ENCODE results near the gene PLCB1.

The PLCB1 gene

DNA sequence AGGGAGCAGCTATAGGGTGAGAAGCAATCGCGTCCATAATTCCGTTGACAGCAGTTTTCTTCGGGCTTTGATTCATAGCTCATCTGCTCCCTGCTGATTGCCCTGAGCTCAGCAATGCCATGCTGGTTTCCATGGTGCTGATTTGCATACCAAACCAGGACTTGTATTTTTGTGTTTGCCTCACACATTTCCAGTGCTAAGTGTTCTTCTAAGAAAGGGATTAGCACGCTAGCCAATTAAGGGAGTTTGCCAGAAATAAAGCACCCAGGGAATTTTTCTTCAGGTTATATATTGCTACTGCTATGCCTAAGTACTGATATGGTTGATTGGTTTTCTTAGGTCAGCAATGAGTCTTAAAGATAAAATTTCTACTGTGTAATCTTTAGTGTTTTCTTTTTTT lies 177.6 kb downstream of the PLCB1 start:
- Histone ChIP-seq H3K4me3 (replicated peaks; ENCODE audit: low read depth, low read length) (no peak overlapping the region), H3K27me3 (replicated peaks; ENCODE audit: control insufficient read depth, insufficient read depth, low read length) (no peaks in the 10 kb centered on the region; the same call in 1 of the 2 replicates), H3K36me3 (ENCODE audit: control insufficient read depth, insufficient read depth, low read length) (no peaks in the 10 kb centered on the region)
- TF ChIP-seq CTCF (IDR thresholded peaks at IDR 0.05; ENCODE audit: insufficient read depth, low read length, poor library complexity, severe bottlenecking): no peak
- DNase-seq (ENCODE audit: extremely low read depth, insufficient read length): no peak

- no peaks in the 10 kb centered on the region for H3K36me3 ChIP-seq (ENCODE audit: control insufficient read depth, insufficient read depth, low read length)
- no peak for DNase-seq (ENCODE audit: extremely low read depth, insufficient read length)
- no peak overlapping the region for H3K4me3 ChIP-seq (replicated peaks; ENCODE audit: low read depth, low read length)
- no peak for TF ChIP-seq CTCF (IDR thresholded peaks at IDR 0.05; ENCODE audit: insufficient read depth, low read length, poor library complexity, severe bottlenecking)
- no peaks in the 10 kb centered on the region; the same call in 1 of the 2 replicates for H3K27me3 ChIP-seq (replicated peaks; ENCODE audit: control insufficient read depth, insufficient read depth, low read length)
Measured at GRCh38 chr20:8310618-8311017, 178.6 kb downstream of the PLCB1 start.

DNA sequence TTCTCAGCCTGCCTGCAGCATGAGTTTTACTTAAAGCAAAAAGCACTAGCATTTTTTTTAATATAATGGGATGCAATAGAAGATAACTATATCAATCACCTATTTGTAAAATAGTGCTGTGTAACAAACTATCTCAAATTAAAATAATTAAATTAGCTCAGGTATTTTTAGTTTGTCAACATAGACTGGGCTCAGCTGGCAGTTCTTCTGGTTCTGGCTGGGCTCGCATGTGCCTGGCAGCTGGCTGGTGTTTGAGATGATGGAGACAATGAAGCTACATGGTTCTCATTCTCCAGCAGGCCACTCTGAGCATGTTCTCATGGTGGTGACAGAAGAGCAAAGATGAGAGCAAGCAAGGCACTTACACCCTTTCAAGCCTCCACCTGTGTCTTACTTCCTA lies 181.0 kb downstream of the PLCB1 start:
- Histone ChIP-seq H3K36me3 (ENCODE audit: control insufficient read depth, insufficient read depth, low read length) (no peaks in the 10 kb centered on the region), H3K27me3 (replicated peaks; ENCODE audit: control insufficient read depth, insufficient read depth, low read length) (no peaks in the 10 kb centered on the region; the same call in 1 of the 2 replicates), H3K4me3 (replicated peaks; ENCODE audit: low read depth, low read length) (no peak overlapping the region)
- DNase-seq (ENCODE audit: extremely low read depth, insufficient read length): no peak
- no peak for TF ChIP-seq CTCF (IDR thresholded peaks at IDR 0.05; ENCODE audit: insufficient read depth, low read length, poor library complexity, severe bottlenecking)

DNA sequence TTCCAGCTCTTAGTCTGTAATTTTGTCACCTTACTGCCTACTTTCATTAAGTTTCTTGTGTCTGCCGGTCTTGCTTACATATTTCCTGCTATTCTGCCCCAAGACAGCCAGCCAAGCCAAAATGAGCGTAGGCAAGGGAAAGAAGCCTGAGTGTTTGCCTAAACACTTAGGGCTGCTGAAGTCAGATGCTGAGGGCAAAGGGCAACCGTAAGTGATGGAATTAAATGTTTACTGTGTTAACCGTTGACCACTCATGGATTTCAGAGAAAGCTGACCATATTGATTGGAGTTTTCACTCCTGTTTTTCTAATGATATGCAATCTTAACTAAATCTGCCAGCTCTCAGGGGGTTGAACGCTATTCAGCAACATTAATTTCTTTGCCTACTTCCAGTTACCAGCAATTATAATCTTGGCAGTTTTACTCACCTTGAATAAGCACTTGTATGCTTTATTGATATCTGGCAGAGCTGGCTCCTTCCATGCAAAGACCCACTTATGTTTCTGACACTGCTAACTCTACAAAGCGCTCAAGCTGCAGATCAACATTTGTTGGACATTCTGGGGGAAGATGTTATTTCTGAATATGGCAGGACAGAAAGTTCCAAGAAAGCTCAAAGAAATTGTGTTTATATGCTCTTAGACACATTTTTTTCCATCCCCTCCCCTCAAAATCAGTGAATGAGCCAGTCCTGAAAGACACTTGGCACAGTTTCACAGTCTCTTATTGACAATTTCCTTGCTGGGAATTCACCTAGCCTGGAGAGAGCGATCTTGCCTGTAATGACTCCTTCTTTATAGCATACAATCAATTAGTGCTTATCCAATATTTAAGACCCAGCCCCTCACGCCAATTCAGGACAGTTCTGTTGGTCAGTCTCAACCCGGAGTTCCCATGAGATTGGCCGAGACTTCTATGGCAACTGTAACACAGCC lies 183.8 kb downstream of the PLCB1 start:
- H3K36me3 ChIP-seq (ENCODE audit: control insufficient read depth, insufficient read depth, low read length): no peaks in the 10 kb centered on the region
- DNase-seq (ENCODE audit: extremely low read depth, insufficient read length): no peak
- no peak for TF ChIP-seq CTCF (IDR thresholded peaks at IDR 0.05; ENCODE audit: insufficient read depth, low read length, poor library complexity, severe bottlenecking)
- no peak overlapping the region for H3K4me3 ChIP-seq (replicated peaks; ENCODE audit: low read depth, low read length)
- H3K27me3 ChIP-seq (replicated peaks; ENCODE audit: control insufficient read depth, insufficient read depth, low read length): no peaks in the 10 kb centered on the region; the same call in 1 of the 2 replicates

DNA sequence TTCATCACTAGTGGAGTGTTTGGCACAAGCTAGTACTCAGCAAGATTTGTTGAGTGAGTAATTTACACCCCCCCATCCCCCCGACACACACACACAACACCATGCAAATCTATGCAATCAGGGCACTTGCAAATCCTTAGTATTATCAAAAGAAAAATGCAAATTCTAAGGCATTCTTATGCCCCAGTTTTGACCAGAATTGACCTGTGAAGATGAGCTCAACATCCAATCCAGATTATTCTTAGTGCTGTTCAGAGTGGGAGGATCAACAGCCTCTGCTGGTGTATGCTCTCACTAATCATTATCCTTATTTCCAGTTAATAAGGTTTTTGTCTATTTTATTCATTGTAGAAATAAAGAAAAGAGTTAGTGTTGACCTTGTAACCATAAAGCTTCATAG lies 185.4 kb downstream of the PLCB1 start:
- Histone ChIP-seq H3K36me3 (ENCODE audit: control insufficient read depth, insufficient read depth, low read length) (no peaks in the 10 kb centered on the region), H3K4me3 (replicated peaks; ENCODE audit: low read depth, low read length) (no peak overlapping the region), H3K27me3 (replicated peaks; ENCODE audit: control insufficient read depth, insufficient read depth, low read length) (no peaks in the 10 kb centered on the region; the same call in 1 of the 2 replicates)
- DNase-seq (ENCODE audit: extremely low read depth, insufficient read length): no peak
- no peak for TF ChIP-seq CTCF (IDR thresholded peaks at IDR 0.05; ENCODE audit: insufficient read depth, low read length, poor library complexity, severe bottlenecking)

All from GM06990 (cell line).